ENCODE results near the gene MRPL20.
"Not testable (repeated sequence)": the region's sequence is repeated elsewhere in the genome, so short reads cannot be mapped to it uniquely, and the experiment has no call there.

The MRPL20 gene

DNA sequence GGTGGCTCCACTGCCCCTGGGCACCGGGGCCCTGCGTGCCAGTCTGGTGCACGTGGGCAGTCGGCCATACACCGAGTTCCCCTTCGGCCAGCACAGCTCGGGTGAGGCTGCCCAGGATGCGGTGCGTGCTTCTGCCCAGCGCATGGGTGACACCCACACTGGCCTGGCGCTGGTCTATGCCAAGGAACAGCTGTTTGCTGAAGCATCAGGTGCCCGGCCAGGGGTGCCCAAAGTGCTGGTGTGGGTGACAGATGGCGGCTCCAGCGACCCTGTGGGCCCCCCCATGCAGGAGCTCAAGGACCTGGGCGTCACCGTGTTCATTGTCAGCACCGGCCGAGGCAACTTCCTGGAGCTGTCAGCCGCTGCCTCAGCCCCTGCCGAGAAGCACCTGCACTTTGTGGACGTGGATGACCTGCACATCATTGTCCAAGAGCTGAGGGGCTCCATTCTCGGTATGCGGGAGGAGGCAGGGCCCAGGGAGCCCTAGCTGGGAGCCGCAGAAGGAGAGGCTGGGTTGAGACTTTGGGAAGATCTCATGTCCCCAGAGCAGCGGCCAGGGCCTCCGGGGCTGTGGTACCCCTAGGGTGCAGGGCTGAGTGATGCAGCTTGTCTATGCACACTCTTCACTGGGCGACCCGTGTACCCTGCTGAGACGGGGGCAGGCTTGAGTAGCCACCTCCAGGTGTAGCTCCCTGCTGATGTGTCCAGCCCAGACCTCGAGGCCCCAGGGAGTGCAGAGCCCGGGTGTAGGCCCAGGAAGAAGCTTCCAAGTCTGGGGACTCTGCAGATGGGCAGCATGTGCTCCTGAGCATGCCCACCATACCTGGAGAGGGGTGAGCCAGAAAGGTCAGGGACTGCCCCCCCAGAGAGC is 30.2 kb upstream of the MRPL20 start:
- DNase-seq = no peak

DNA sequence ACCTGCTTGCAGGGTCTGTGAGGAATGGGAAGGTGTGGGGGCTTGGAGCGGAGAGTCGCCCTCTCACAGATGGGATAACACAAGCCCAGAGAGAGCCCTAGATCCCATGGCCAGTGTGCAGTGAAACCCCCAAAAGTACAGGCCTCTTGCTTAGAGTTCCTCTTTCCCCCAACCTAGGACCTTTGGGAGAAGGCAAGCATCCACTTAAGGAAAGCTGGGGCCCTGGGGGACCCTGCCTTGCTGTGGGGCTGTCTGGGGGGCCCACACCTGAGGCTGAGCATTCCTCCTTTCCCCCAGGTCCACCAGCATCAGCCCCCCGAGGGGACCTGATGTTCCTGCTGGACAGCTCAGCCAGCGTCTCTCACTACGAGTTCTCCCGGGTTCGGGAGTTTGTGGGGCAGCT is 29.5 kb upstream of the MRPL20 start:
- no peak for DNase-seq

- no peak for DNase-seq
These were observed 29.0 kb upstream of the MRPL20 start for GRCh38 chr1:1435911-1436629.

- DNase-seq = peak; percentile 53 to 65
These were observed 28.2 kb upstream of the MRPL20 start, which contains the start of gene VWA1 for GRCh38 chr1:1435106-1435903. Gene VWA1 (plus strand): TSS chr1:1435690. CDS start chr1:1435749, 59 bp downstream.

- no peak for DNase-seq
These were observed 27.7 kb upstream of the MRPL20 start for GRCh38 chr1:1434824-1435105.

GRCh38 chr1:1434131-1434823 is 27.2 kb upstream of the MRPL20 start:
- no peak for DNase-seq

DNA sequence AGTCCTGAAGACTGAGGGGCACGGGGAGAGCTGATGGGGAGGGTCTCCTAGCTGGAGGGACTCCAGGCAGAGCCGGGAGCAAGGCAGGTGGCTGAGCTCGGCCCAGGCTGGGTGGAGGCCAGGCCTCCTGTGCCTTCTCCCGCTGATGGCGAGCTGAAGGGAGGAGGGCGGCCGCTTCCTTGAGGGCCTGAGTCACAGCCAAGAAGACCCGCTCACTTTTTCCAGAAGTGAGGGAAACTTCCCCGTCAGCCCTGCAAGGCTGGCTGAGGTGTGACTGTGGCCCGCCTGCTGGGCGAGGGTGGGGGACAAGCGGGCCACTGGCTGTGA is 26.7 kb upstream of the MRPL20 start:
- no peak for DNase-seq

DNA sequence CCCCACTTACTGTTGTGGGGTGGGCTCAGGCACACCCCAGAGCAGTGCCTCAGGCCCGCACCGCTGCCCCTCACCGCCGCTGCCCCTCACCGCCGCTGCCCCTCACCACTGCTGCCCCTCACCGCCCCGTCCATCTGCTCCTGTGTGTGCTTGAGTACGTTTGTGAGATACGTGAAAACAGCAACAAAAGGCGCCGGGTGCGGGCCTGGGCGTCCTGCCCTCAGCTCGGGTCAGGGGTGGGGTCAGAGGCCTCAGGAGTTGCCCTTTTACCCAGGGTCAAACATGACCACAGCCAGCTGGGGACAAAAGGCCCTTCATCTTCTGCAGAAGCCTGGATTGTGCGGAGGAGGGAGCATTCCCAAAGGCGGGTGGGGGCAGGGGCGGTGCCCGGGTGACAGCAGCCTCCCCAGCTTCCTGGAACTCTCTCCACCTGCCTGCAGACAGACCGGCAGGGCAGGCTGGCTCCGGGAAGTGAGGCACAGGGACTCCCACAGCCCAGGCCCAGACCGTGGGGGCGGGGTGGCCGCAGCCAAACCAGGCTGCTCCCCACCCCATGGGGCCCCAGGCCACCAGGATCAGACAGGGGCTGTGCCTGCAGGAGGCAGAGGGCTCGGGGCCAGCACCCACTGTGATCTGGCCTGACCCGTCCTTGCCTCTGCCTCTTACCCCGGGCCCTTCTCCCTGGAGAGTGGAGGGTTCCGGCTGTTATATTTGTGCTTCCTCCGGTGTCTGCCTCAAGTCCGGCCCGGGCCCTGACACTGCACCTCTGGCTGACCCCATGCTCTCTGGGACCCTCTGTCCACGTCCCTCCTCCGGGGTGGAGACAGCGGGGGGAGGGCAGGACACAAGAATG is 26.1 kb upstream of the MRPL20 start:
- no peak for DNase-seq

DNA sequence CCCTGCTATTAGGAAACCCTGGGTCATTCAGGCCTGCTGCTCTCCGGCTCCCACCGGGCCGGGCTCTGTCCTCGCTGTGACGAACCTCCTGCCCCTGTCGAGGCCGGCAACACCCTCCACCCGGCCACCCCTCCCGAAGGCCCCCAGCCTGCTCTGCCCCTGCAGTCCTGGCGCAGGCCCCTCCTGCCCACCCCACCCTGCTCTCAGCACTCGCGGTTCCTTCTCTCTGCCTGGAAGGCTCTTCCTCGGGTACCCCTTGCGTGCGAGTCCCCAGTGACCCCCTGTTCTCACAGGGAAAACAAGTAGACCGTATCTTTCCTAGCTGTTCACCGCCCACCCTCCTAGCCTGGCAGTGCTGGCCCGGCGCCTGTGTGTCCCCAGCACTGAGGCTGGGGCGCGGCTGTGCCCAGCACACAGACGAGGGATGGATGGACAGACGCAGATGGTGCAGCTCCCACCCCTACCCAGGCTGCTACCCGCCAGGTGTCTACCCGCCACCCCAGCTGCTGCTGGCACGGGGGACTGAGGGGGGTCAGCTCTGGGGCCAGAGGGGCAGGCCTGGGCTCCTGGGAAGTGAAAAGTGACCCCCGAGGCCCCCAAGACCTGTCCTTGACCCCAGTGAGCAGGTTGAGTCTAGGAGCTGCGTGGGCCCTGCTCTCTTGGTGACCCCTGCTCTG is 25.3 kb upstream of the MRPL20 start:
- DNase-seq = no peak

- DNase-seq = no peak
These were observed 24.8 kb upstream of the MRPL20 start for GRCh38 chr1:1431845-1432273.

DNA sequence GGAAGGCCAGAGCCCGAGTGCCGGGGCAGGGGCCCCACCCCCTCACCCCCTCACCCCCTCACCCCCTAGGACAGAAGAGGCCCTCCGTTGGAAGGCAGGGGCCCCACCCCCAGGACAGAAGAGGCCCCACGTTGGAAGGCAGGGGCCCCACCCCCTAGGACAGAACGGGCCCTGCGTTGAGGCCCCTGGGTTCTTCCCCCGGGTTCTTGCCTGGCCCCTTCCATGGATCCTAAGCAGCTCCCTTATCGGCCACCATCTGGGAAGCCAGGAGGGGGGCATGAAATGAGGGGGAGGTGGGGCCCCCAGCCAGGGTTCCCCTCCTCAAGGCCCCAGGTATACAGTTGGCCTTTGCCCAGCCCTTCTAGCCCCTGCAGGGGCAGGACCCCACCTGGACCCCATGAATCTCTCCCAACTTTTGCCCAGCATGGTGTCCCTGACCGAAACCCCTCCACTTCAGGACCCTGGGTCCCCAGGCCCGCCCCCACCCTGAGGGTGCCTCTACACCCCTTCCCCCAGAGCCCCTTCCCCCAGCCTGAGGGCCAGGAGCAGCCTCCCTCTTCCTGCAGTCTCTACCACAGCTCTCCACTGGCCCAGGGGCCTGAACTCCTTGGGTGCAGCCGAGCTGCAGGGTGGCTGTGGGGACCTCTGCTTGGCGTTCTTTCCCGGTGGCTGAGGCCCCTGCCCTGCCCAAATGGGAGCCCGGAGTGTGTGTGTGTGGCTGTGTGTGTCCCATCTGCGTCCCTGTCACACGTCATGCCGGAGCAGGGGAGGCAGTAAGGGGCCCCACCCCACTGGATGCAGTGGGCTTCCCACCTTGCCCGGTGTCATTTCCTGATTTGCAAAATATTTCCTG is 24.1 kb upstream of the MRPL20 start:
- no peak for DNase-seq

DNA sequence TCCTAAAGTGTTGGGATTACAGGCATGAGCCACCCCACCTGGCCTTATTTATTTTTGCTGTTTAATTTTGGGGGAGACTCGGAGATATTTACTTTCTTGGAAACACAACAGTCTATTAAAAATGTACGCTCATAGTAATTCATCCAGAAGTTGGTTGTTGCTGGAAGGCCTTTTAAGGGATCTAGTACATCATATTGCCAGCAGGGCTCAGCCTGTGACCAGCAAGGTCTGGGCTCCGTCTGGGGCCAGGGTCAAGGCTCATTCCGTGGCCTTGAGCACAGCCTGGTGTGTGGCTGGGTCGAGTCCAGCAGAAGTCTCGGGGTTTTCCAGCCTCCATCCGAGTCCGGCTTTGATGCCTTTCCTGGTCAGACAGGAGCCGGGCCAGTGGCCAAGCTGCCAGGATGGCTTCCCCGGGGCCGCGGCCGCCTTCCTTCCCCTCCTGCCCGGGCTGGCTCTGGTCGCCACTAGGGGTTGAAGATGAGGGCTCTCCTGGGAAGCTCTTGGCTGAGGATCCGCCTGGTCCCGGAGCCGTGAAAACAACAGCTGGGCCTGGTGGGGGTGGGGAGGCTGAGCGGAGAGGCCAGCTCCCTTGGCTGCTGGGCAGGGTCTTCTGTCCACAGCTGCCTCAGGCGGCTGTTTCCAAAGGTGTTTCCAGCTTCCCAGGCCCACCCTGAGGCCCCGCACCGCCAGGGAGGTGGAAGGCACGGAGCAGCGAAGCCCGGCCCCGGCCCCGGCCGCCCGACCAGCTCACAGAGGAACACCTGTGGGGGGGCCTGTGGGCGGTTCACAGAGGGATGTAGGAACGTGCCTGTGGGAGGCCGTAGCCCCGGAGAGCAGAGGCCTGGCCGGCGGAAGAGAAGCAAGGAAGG is 23.3 kb upstream of the MRPL20 start:
- no peak for DNase-seq

GRCh38 chr1:1429671-1430073 is 22.6 kb upstream of the MRPL20 start:
- DNase-seq = no peak

DNA sequence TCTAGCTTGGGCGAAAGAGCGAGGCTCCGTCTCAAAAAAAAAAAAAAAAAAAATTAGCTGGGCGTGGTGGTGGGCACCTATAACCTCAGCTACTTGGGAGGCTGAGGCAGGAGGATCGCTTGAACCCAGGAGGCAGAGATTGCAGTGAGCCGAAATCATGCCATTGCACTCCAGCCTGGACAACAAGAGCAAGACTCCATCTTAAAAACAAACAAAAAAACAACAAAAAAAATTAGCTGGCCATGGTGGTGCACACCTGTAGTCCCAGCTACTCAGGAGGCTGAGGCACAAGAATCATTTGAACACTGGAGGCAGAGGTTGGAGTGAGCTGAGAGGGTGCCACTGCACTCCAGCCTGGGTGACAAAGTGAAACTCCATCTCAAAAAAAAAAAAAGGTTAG is 21.9 kb upstream of the MRPL20 start:
- not testable (repeated sequence) for DNase-seq

- DNase-seq = no peak
These were observed 21.1 kb upstream of the MRPL20 start for GRCh38 chr1:1428174-1428573.

- DNase-seq = no peak
These were observed 20.7 kb upstream of the MRPL20 start for GRCh38 chr1:1427820-1428148.

DNA sequence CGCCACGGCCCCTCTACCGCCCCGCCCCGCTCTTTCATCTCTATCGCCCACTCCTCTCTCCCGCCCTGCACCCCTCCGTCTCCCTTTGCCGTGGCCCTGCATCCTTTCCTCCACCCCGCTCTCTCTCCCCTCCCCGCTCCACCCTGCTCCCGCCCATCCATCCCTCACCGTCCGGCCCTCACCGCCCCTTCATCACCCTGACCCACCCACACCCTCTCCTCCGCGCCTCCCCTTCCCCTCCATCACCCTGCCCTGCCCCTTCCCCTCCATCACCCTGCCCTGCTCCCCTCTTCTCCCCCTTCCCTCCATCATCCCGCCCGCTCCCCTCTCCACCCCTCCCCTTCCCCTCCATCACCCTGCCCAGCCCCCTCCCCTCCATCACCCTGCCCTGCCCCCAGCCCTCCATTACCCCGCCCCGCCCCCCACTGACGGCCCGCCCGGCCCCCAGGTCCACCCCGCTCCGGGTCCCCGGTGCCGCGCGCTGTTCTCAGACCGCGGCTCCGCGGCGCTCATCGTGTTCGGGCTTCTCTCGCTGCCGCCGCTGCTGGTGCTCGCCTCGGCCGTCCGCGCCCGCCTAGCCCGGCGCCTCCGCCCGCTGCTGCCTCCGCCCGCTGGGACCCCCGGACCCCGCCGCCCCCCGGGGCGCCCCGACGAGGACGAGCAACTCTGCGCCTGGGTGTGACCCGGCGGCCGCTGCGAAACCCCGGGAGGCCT is 20.2 kb upstream of the MRPL20 start:
- DNase-seq = no peak

DNA sequence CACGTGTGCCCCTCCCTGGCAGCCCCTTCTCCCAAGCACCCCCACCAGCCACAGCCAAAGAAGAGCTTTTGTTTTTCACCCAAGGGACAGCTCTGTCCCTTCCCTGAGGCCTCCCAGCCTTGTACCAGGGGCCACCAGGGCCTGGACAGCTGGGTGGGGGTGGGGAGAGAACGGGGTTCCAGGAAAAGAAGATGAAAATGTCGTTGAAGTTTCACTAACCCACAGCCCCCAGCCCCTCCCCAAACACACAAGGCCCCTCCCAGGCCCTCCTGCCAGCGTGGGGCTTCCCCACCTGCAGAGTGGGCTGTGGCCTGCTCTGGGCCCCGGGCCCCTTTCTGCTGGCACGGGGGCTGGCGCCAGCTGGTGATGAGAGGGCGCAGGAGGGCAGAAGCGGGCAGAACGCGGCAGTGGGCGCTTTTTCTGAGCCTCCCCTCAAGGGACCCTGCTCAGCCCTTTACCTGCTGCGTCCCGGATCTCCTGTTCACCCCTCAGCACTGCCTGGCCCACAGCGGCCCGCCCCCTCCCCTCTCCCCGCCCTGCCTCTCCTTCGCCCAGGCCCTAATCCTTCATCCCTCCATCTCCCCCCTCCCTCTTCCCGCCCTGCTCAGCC is 19.5 kb upstream of the MRPL20 start:
- no peak for DNase-seq

Data from CD4-positive, alpha-beta T cell treated with Interleukin-1 beta for 1 hour (primary cell).